HepG2 (cell line): Measurements from ENCODE around the gene PFKFB4. TPM values are rescaled to one million over a fixed set of nuclear protein-coding genes. Genes with fewer than 3 reads are reported as not detected.

Source experiments
- CHD2 ChIP-seq: IDR thresholded peaks from 2 replicates; pipeline ENCODE4 v1.6.1; 2011; ENCODE audit warnings: low read depth, low read length, improper control_type of control experiment
- KDM5A ChIP-seq: fragments of 200-600 bp; sonication (generic); IDR thresholded peaks from 2 replicates; pipeline ENCODE4 v1.7.0; 2018; ENCODE audit warnings: antibody characterized with exemption, mild to moderate bottlenecking, low read length, borderline replicate concordance
- MTF1 ChIP-seq: sonication (generic); formaldehyde crosslinking; IDR thresholded peaks from 2 replicates; pipeline ENCODE4 v1.5.0; 2020; ENCODE audit warnings: missing genetic modification reagents
- PHF8 ChIP-seq: sonication (generic); formaldehyde crosslinking; IDR thresholded peaks from 2 replicates; pipeline ENCODE4 v1.5.0; 2020; ENCODE audit warnings: missing genetic modification reagents
- PLRG1 ChIP-seq: fragments of 450-650 bp; conservative IDR thresholded peaks from 2 replicates; pipeline ENCODE4 v1.6.1; 2016
- PRMT3 ChIP-seq: sonication (generic); formaldehyde crosslinking; IDR thresholded peaks from 2 replicates; pipeline ENCODE4 v1.8.1; 2022; ENCODE audit warnings: low read depth, mild to moderate bottlenecking, moderate library complexity, missing genetic modification reagents, borderline replicate concordance
- SMYD3 ChIP-seq: sonication (generic); formaldehyde crosslinking; IDR thresholded peaks from 2 replicates; pipeline ENCODE4 v1.8.1; 2023; ENCODE audit warnings: mild to moderate bottlenecking, missing genetic modification reagents
- ZMYM3 ChIP-seq: sonication (generic); formaldehyde crosslinking; IDR thresholded peaks from 2 replicates; pipeline ENCODE4 v1.5.1; 2020; ENCODE audit warnings: mild to moderate bottlenecking, missing genetic modification reagents
- ZNF30 ChIP-seq: sonication (generic); formaldehyde crosslinking; IDR thresholded peaks from 2 replicates; pipeline ENCODE4 v1.5.0; 2020; ENCODE audit warnings: mild to moderate bottlenecking, missing genetic modification reagents
- ZNF619 ChIP-seq: sonication (generic); formaldehyde crosslinking; IDR thresholded peaks from 2 replicates; pipeline ENCODE4 v1.4.0; 2020; ENCODE audit warnings: mild to moderate bottlenecking, missing genetic modification reagents
- ZNF746 ChIP-seq: sonication (generic); formaldehyde crosslinking; IDR thresholded peaks from 2 replicates; pipeline ENCODE4 v1.8.0; 2022; ENCODE audit warnings: mild to moderate bottlenecking, missing genetic modification reagents
- polyA plus RNA-seq, 8 experiments: library from polyadenylated mRNA; depleted of rRNA in 3 of 8; stranded (reverse) in 7 of 8; unstranded in 1 of 8; fragments of >200 nt; fragmentation: Illumina TruSeq in 4 of 8; extraction: Trizol in 4 of 8; gene quantifications; 2 replicates each; pipeline versions ENCODE4 v1.2.1 to v1.2.3, GENCODE V29; 2011 to 2016; ENCODE audit warnings: low read depth in 4 of 8, missing spikeins in 1 of 8, mixed read lengths in 1 of 8; ENCODE audit not compliant: insufficient read depth in 1 of 8
- total RNA-seq, 5 experiments: library from RNA; depleted of rRNA; stranded (reverse); fragments of >200 nt; fragmentation: Illumina TruSeq; extraction: Trizol; gene quantifications; 2 replicates each; pipeline ENCODE4 v1.2.3, GENCODE V29; 2016; ENCODE audit warnings: low read depth in 1 of 5
- TF ChIP-seq, protein P1 (sequence below): sonication (generic); formaldehyde crosslinking; IDR thresholded peaks from 2 replicates; pipeline ENCODE4 v1.4.0; 2020; ENCODE audit warnings: missing genetic modification reagents, borderline replicate concordance
- TF ChIP-seq, protein P2 (sequence below): sonication (generic); formaldehyde crosslinking; conservative IDR thresholded peaks from 2 replicates; pipeline ENCODE4 v1.4.0; 2020; ENCODE audit warnings: missing genetic modification reagents
- TF ChIP-seq, protein P3 (sequence below): sonication (generic); formaldehyde crosslinking; conservative IDR thresholded peaks from 2 replicates; pipeline ENCODE4 v1.4.0; 2020; ENCODE audit warnings: mild to moderate bottlenecking, missing genetic modification reagents, moderate library complexity
- TF ChIP-seq, protein P4 (sequence below): sonication (generic); formaldehyde crosslinking; IDR thresholded peaks from 2 replicates; pipeline ENCODE4 v1.4.0; 2020; ENCODE audit warnings: mild to moderate bottlenecking, missing genetic modification reagents
- TF ChIP-seq, protein P5 (sequence below): sonication (generic); formaldehyde crosslinking; IDR thresholded peaks from 2 replicates; pipeline ENCODE4 v1.4.0; 2020; ENCODE audit warnings: mild to moderate bottlenecking, low read depth, missing genetic modification reagents

PFKFB4 gene
- total and polyA plus RNA-seq, 2 of the 13 experiments (the other 11 are each of a cell fraction or from before 2014, with no cell fraction given) = 7.1 to 103 TPM

DNA sequence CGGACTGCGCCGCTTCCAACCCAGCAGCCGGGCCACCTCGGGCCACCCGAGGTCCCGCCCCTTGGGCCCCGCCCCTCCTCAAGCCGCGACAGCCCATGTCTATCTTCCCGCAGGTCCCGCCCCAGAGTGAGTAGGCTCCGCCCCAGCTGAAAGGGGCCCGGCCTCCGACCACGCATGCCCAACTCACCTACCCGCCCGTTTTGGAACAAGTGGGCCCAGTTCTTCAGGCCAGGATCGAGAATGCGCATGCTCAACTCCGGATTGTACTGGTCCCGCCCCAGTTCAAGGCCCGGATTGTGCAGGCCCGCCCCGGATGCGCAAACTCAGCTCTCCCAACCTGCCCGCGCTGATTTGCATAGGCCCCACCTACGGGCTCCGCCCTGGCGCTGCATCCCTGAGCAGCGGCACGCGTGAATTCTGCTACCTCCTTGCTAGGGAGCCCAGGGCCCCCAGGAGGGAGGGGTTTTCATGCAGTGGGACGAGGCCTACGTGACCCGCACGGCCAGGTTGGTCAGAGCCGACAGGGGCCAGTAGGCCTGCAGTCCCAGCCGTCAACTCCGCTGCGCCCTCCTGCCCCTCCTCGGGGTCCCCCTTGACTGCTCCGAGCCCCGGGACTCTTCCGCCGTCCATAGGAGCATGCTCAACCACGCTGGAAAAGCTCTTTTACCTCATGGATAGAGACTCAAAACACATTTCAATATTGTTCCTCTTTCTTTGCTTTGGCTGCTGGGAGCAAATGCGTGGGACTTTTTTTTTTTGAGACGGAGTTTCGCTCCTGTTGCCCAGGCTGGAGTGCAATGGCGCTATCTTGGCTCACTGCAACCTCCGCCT, at the start of gene PFKFB4 (continued):
- TF ChIP-seq, protein P1, sequence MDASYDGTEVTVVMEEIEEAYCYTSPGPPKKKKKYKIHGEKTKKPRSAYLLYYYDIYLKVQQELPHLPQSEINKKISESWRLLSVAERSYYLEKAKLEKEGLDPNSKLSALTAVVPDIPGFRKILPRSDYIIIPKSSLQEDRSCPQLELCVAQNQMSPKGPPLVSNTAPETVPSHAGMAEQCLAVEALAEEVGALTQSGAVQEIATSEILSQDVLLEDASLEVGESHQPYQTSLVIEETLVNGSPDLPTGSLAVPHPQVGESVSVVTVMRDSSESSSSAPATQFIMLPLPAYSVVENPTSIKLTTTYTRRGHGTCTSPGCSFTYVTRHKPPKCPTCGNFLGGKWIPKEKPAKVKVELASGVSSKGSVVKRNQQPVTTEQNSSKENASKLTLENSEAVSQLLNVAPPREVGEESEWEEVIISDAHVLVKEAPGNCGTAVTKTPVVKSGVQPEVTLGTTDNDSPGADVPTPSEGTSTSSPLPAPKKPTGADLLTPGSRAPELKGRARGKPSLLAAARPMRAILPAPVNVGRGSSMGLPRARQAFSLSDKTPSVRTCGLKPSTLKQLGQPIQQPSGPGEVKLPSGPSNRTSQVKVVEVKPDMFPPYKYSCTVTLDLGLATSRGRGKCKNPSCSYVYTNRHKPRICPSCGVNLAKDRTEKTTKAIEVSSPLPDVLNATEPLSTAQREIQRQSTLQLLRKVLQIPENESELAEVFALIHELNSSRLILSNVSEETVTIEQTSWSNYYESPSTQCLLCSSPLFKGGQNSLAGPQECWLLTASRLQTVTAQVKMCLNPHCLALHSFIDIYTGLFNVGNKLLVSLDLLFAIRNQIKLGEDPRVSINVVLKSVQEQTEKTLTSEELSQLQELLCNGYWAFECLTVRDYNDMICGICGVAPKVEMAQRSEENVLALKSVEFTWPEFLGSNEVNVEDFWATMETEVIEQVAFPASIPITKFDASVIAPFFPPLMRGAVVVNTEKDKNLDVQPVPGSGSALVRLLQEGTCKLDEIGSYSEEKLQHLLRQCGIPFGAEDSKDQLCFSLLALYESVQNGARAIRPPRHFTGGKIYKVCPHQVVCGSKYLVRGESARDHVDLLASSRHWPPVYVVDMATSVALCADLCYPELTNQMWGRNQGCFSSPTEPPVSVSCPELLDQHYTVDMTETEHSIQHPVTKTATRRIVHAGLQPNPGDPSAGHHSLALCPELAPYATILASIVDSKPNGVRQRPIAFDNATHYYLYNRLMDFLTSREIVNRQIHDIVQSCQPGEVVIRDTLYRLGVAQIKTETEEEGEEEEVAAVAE (CRISPR knock-in tag) = peak; percentile 25; the same call in 1 of the 2 replicates
- TF ChIP-seq MTF1 (CRISPR knock-in tag) = no peak
- TF ChIP-seq CHD2 = no peak
- TF ChIP-seq PRMT3 (CRISPR knock-in tag) = peak; percentile 39; the same call in 1 of the 2 replicates
- no peak for TF ChIP-seq PLRG1
- TF ChIP-seq, protein P2, sequence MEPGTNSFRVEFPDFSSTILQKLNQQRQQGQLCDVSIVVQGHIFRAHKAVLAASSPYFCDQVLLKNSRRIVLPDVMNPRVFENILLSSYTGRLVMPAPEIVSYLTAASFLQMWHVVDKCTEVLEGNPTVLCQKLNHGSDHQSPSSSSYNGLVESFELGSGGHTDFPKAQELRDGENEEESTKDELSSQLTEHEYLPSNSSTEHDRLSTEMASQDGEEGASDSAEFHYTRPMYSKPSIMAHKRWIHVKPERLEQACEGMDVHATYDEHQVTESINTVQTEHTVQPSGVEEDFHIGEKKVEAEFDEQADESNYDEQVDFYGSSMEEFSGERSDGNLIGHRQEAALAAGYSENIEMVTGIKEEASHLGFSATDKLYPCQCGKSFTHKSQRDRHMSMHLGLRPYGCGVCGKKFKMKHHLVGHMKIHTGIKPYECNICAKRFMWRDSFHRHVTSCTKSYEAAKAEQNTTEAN (CRISPR knock-in tag) = no peak
- TF ChIP-seq ZMYM3 (CRISPR knock-in tag) = peak; percentile 44
- no peak for TF ChIP-seq KDM5A
- TF ChIP-seq ZNF30 (CRISPR knock-in tag) = no peak
- TF ChIP-seq, protein P3, sequence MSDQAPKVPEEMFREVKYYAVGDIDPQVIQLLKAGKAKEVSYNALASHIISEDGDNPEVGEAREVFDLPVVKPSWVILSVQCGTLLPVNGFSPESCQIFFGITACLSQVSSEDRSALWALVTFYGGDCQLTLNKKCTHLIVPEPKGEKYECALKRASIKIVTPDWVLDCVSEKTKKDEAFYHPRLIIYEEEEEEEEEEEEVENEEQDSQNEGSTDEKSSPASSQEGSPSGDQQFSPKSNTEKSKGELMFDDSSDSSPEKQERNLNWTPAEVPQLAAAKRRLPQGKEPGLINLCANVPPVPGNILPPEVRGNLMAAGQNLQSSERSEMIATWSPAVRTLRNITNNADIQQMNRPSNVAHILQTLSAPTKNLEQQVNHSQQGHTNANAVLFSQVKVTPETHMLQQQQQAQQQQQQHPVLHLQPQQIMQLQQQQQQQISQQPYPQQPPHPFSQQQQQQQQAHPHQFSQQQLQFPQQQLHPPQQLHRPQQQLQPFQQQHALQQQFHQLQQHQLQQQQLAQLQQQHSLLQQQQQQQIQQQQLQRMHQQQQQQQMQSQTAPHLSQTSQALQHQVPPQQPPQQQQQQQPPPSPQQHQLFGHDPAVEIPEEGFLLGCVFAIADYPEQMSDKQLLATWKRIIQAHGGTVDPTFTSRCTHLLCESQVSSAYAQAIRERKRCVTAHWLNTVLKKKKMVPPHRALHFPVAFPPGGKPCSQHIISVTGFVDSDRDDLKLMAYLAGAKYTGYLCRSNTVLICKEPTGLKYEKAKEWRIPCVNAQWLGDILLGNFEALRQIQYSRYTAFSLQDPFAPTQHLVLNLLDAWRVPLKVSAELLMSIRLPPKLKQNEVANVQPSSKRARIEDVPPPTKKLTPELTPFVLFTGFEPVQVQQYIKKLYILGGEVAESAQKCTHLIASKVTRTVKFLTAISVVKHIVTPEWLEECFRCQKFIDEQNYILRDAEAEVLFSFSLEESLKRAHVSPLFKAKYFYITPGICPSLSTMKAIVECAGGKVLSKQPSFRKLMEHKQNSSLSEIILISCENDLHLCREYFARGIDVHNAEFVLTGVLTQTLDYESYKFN (CRISPR knock-in tag) = peak; percentile 92
- TF ChIP-seq ZNF619 (CRISPR knock-in tag) = no peak
- TF ChIP-seq PHF8 = peak; percentile 62; the same call in 1 of the 2 replicates
- 0 out of 2 replicates have a peak, but pooled peaks have one; percentile 40 for TF ChIP-seq ZNF746
- TF ChIP-seq, protein P4, sequence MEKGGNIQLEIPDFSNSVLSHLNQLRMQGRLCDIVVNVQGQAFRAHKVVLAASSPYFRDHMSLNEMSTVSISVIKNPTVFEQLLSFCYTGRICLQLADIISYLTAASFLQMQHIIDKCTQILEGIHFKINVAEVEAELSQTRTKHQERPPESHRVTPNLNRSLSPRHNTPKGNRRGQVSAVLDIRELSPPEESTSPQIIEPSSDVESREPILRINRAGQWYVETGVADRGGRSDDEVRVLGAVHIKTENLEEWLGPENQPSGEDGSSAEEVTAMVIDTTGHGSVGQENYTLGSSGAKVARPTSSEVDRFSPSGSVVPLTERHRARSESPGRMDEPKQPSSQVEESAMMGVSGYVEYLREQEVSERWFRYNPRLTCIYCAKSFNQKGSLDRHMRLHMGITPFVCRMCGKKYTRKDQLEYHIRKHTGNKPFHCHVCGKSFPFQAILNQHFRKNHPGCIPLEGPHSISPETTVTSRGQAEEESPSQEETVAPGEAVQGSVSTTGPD (CRISPR knock-in tag) = no peak
- TF ChIP-seq SMYD3 (CRISPR knock-in tag) = no peak
- TF ChIP-seq, protein P5, sequence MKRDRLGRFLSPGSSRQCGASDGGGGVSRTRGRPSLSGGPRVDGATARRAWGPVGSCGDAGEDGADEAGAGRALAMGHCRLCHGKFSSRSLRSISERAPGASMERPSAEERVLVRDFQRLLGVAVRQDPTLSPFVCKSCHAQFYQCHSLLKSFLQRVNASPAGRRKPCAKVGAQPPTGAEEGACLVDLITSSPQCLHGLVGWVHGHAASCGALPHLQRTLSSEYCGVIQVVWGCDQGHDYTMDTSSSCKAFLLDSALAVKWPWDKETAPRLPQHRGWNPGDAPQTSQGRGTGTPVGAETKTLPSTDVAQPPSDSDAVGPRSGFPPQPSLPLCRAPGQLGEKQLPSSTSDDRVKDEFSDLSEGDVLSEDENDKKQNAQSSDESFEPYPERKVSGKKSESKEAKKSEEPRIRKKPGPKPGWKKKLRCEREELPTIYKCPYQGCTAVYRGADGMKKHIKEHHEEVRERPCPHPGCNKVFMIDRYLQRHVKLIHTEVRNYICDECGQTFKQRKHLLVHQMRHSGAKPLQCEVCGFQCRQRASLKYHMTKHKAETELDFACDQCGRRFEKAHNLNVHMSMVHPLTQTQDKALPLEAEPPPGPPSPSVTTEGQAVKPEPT (CRISPR knock-in tag) = 0 out of 2 replicates have a peak, but pooled peaks have one; percentile 3
